ENCODE results near the gene PDE4B.
"Not testable (repeated sequence)": the region's sequence is repeated elsewhere in the genome, so short reads cannot be mapped to it uniquely, and the experiment has no call there.

The PDE4B gene

GRCh38 chr1:65814752-65815151 lies 22.1 kb downstream of the PDE4B start:
- no peak for DNase-seq (ENCODE audit: low read depth)

GRCh38 chr1:65817891-65818290 lies 25.2 kb downstream of the PDE4B start:
- no peak for DNase-seq (ENCODE audit: low read depth)

- no peak for DNase-seq (ENCODE audit: low read depth)
Measured at GRCh38 chr1:65818966-65819365, 26.3 kb downstream of the PDE4B start.

GRCh38 chr1:65820983-65821382 lies 28.3 kb downstream of the PDE4B start:
- DNase-seq (ENCODE audit: low read depth): peak; percentile 91

- DNase-seq (ENCODE audit: low read depth): no peak
Measured at GRCh38 chr1:65821386-65821785, 28.7 kb downstream of the PDE4B start.

GRCh38 chr1:65824103-65824502 lies 31.4 kb downstream of the PDE4B start:
- no peak for DNase-seq (ENCODE audit: low read depth)

GRCh38 chr1:65825741-65826140 lies 33.0 kb downstream of the PDE4B start:
- DNase-seq (ENCODE audit: low read depth): peak; percentile 80

- DNase-seq (ENCODE audit: low read depth): no peak
Measured at GRCh38 chr1:65826782-65827181, 34.1 kb downstream of the PDE4B start.

- DNase-seq (ENCODE audit: low read depth): no peak
Measured at GRCh38 chr1:65827346-65827745, 34.7 kb downstream of the PDE4B start.

- no peak for DNase-seq (ENCODE audit: low read depth)
Measured at GRCh38 chr1:65830306-65830705, 37.6 kb downstream of the PDE4B start.

GRCh38 chr1:65832296-65832695 lies 39.6 kb downstream of the PDE4B start:
- DNase-seq (ENCODE audit: low read depth): peak; percentile 54

GRCh38 chr1:65836686-65837085 lies 44.0 kb downstream of the PDE4B start:
- DNase-seq (ENCODE audit: low read depth): no peak

- no peak for DNase-seq (ENCODE audit: low read depth)
Measured at GRCh38 chr1:65840683-65841082, 48.0 kb downstream of the PDE4B start.

GRCh38 chr1:65844296-65844695 lies 51.6 kb downstream of the PDE4B start:
- DNase-seq (ENCODE audit: low read depth): no peak

GRCh38 chr1:65844821-65845534 lies 52.3 kb downstream of the PDE4B start:
- no peak for DNase-seq (ENCODE audit: low read depth)

- DNase-seq (ENCODE audit: low read depth): no peak
Measured at GRCh38 chr1:65845535-65846060, 52.9 kb downstream of the PDE4B start.

- DNase-seq (ENCODE audit: low read depth): no peak
Measured at GRCh38 chr1:65846866-65847265, 54.2 kb downstream of the PDE4B start.

GRCh38 chr1:65850281-65850680 lies 57.6 kb downstream of the PDE4B start:
- no peak for DNase-seq (ENCODE audit: low read depth)

- peak; percentile 4 for DNase-seq (ENCODE audit: low read depth)
Measured at GRCh38 chr1:65856591-65856990, 63.9 kb downstream of the PDE4B start.

- DNase-seq (ENCODE audit: low read depth): no peak
Measured at GRCh38 chr1:65866439-65866838, 73.7 kb downstream of the PDE4B start.

GRCh38 chr1:65872301-65872700 lies 79.6 kb downstream of the PDE4B start:
- no peak for DNase-seq (ENCODE audit: low read depth)

GRCh38 chr1:65878342-65878741 lies 85.6 kb downstream of the PDE4B start:
- not testable (repeated sequence) for DNase-seq (ENCODE audit: low read depth)

- DNase-seq (ENCODE audit: low read depth): no peak
Measured at GRCh38 chr1:65880611-65881010, 87.9 kb downstream of the PDE4B start.

- no peak for DNase-seq (ENCODE audit: low read depth)
Measured at GRCh38 chr1:65881067-65881594, 88.4 kb downstream of the PDE4B start.
